Fibroblast of the aortic adventitia (primary cell): ENCODE measurements around the gene LTO1. TPM values are rescaled to one million over a fixed set of nuclear protein-coding genes. Genes with fewer than 3 reads are reported as not detected.

Experiments
- DNase-seq: peaks from one replicate; pipeline ENCODE4 v3.0.0-alpha.2; 2010; ENCODE audit warnings: low read depth
- H3K4me3 ChIP-seq: 2 replicates; pipeline ENCODE4 v1.5.1; 2011; ENCODE audit warnings: low read depth, mild to moderate bottlenecking, control low read depth, low read length, moderate library complexity
- total RNA-seq: library from RNA; depleted of rRNA; stranded (reverse); fragments of >200 nt; gene quantifications from 2 replicates; pipeline ENCODE4 v1.2.3, GENCODE V29; 2012; ENCODE audit warnings: low replicate concordance
- TF ChIP-seq, protein P1 (sequence below): IDR thresholded peaks from 2 replicates; pipeline ENCODE4 v1.5.1; 2011; ENCODE audit warnings: mild to moderate bottlenecking, low read length, control low read depth, inconsistent platforms; ENCODE audit not compliant: insufficient read depth

LTO1 gene
- 16.4 and 35.2 TPM in 2 replicates for total RNA-seq

- H3K4me3 ChIP-seq, result peak within 1 kb of the TSS; percentile 98
- peak; percentile 95 for DNase-seq
- TF ChIP-seq, protein P1, sequence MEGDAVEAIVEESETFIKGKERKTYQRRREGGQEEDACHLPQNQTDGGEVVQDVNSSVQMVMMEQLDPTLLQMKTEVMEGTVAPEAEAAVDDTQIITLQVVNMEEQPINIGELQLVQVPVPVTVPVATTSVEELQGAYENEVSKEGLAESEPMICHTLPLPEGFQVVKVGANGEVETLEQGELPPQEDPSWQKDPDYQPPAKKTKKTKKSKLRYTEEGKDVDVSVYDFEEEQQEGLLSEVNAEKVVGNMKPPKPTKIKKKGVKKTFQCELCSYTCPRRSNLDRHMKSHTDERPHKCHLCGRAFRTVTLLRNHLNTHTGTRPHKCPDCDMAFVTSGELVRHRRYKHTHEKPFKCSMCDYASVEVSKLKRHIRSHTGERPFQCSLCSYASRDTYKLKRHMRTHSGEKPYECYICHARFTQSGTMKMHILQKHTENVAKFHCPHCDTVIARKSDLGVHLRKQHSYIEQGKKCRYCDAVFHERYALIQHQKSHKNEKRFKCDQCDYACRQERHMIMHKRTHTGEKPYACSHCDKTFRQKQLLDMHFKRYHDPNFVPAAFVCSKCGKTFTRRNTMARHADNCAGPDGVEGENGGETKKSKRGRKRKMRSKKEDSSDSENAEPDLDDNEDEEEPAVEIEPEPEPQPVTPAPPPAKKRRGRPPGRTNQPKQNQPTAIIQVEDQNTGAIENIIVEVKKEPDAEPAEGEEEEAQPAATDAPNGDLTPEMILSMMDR, result no peak
These were observed at the start of gene LTO1 for GRCh38 chr11:69674886-69675714. Gene LTO1, minus strand, starts transcription at chr11:69675353. Its CDS starts 114 bp downstream, at chr11:69675239.

DNA sequence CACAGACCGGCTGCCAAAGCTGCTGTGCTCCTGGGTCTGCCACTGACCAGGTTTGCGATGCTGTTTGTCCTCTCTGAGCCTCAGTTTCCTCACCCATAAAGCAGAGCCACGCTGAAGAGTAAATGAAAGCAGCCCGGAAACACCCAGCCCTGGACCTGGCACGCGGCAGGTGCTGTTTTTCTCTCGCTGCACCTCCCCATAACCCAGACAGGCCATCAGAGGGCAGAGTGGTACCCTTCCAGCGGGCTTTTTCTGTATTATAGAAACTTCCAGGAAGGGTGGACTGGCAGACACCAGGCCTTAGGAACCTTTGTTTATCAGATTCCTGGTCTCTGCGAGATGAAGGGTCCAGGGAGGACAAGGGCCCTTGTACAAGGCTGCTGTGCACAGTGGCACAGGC lies 46.6 kb upstream of the LTO1 start:
- no peak overlapping the region for H3K4me3 ChIP-seq
- DNase-seq, result no peak
- TF ChIP-seq, protein P1, result peak; percentile 9

DNA sequence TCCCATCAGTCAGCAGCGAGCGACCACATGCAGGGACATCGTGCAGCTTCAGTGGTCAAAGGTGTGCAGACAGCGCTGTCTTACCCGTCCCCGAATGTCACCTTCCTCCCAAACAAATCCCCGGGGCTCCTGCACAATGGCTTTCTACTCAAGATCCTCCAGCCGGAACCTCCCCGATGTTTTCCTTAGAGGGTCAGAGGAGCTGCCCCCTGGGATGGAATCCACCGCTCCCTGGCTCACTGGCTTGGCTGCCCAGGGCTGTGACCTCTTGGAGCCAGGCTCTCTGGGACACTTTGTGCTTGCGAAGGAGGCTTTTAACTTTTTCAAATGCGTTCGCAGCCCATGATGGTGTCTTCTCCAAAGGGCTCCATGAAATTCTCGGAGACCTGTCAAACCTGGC lies 46.0 kb upstream of the LTO1 start:
- TF ChIP-seq, protein P1, result no peak
- no peak for DNase-seq
- H3K4me3 ChIP-seq, result no peak overlapping the region

- DNase-seq, result no peak
- no peak overlapping the region for H3K4me3 ChIP-seq
- TF ChIP-seq, protein P1, result no peak
These were observed 43.8 kb upstream of the LTO1 start for GRCh38 chr11:69718912-69719311.

GRCh38 chr11:69718147-69718546 lies 43.0 kb upstream of the LTO1 start:
- TF ChIP-seq, protein P1, result peak; percentile 49
- no peak for DNase-seq
- no peak overlapping the region for H3K4me3 ChIP-seq

GRCh38 chr11:69716891-69717747 lies 42.0 kb upstream of the LTO1 start:
- TF ChIP-seq, protein P1, result no peak
- no peak for DNase-seq
- H3K4me3 ChIP-seq, result no peak overlapping the region
